ENCODE data around the gene IFT81.

The IFT81 gene

GRCh38 chr12:110266381-110266960 is 142.3 kb downstream of the IFT81 start:
- DNase-seq, result no peak
- Histone ChIP-seq H2AFZ (ENCODE audit: low read length) (no peak overlapping the region), H3K27ac (ENCODE audit: low read length) (no peak overlapping the region), H3K9me3 (replicated peaks; ENCODE audit: insufficient read depth, low read length) (no peaks in the 10 kb centered on the region), H3K9me2 (replicated peaks; ENCODE audit: insufficient read depth, low read length) (no peaks in the 10 kb centered on the region), H3F3A (ENCODE audit: insufficient read depth, low read length) (no peaks in the 10 kb centered on the region), H3K4me2 (ENCODE audit: low read depth, low read length) (no peak overlapping the region), H3K4me3 (ENCODE audit: low read length) (no peak overlapping the region), H3K4me1 (ENCODE audit: low read length) (no peaks in the 10 kb centered on the region), H3K9ac (ENCODE audit: low read length) (no peak overlapping the region), H3K79me2 (ENCODE audit: low read length) (no peaks in the 10 kb centered on the region), H3K36me3 (replicated peaks; ENCODE audit: insufficient read depth, low read length) (no peaks in the 10 kb centered on the region), H4K20me1 (ENCODE audit: insufficient read depth, low read length) (no peaks in the 10 kb centered on the region), H3K27me3 (replicated peaks; ENCODE audit: insufficient read depth, low read length) (no peaks in the 10 kb centered on the region)
- TF ChIP-seq EZH2phosphoT487 (IDR thresholded peaks at IDR 0.05; ENCODE audit: low read length) (no peak), EZH2 (optimal IDR thresholded peaks at IDR 0.05; ENCODE audit: low read depth, low read length) (no peak), CTCF (IDR thresholded peaks at IDR 0.05; ENCODE audit: low read length) (no peak)

- Histone ChIP-seq H3K79me2 (ENCODE audit: low read length) (no peaks in the 10 kb centered on the region), H3F3A (ENCODE audit: insufficient read depth, low read length) (no peaks in the 10 kb centered on the region), H2AFZ (ENCODE audit: low read length) (no peak overlapping the region), H3K36me3 (replicated peaks; ENCODE audit: insufficient read depth, low read length) (no peaks in the 10 kb centered on the region), H3K4me3 (ENCODE audit: low read length) (no peak overlapping the region), H3K9me2 (replicated peaks; ENCODE audit: insufficient read depth, low read length) (no peaks in the 10 kb centered on the region), H3K9ac (ENCODE audit: low read length) (no peak overlapping the region), H3K9me3 (replicated peaks; ENCODE audit: insufficient read depth, low read length) (no peaks in the 10 kb centered on the region), H3K4me2 (ENCODE audit: low read depth, low read length) (no peak overlapping the region), H3K27ac (ENCODE audit: low read length) (no peak overlapping the region), H3K4me1 (ENCODE audit: low read length) (no peaks in the 10 kb centered on the region), H3K27me3 (replicated peaks; ENCODE audit: insufficient read depth, low read length) (no peaks in the 10 kb centered on the region), H4K20me1 (ENCODE audit: insufficient read depth, low read length) (no peaks in the 10 kb centered on the region)
- TF ChIP-seq EZH2phosphoT487 (IDR thresholded peaks at IDR 0.05; ENCODE audit: low read length) (no peak), EZH2 (optimal IDR thresholded peaks at IDR 0.05; ENCODE audit: low read depth, low read length) (no peak), CTCF (IDR thresholded peaks at IDR 0.05; ENCODE audit: low read length) (no peak)
- DNase-seq, result no peak
Observed at GRCh38 chr12:110266980-110267620, 142.9 kb downstream of the IFT81 start.
